Measurements from ENCODE around the gene LMTK2.

Gene LMTK2

GRCh38 chr7:98222533-98223195 lies 116.0 kb downstream of the LMTK2 start:
- DNase-seq, result no peak

GRCh38 chr7:98223351-98223897 lies 116.8 kb downstream of the LMTK2 start:
- DNase-seq, result no peak

GRCh38 chr7:98223898-98224700 lies 117.4 kb downstream of the LMTK2 start:
- no peak for DNase-seq

- DNase-seq, result no peak
These were observed 118.1 kb downstream of the LMTK2 start for GRCh38 chr7:98224701-98225181.

GRCh38 chr7:98225913-98226614 lies 119.4 kb downstream of the LMTK2 start:
- no peak for DNase-seq

- DNase-seq, result no peak
These were observed 121.3 kb downstream of the LMTK2 start for GRCh38 chr7:98227939-98228338.

GRCh38 chr7:98228801-98229200 lies 122.1 kb downstream of the LMTK2 start:
- no peak for DNase-seq

GRCh38 chr7:98229441-98229840 lies 122.8 kb downstream of the LMTK2 start:
- DNase-seq, result no peak

- DNase-seq, result no peak
These were observed 123.5 kb downstream of the LMTK2 start for GRCh38 chr7:98229991-98230745.

- no peak for DNase-seq
These were observed 124.2 kb downstream of the LMTK2 start for GRCh38 chr7:98230746-98231471.

- DNase-seq, result no peak
These were observed 125.0 kb downstream of the LMTK2 start for GRCh38 chr7:98231493-98232262.

- no peak for DNase-seq
These were observed 125.6 kb downstream of the LMTK2 start for GRCh38 chr7:98232263-98232585.

GRCh38 chr7:98232799-98233198 lies 126.1 kb downstream of the LMTK2 start:
- DNase-seq, result no peak

- no peak for DNase-seq
These were observed 126.8 kb downstream of the LMTK2 start for GRCh38 chr7:98233219-98234070.

GRCh38 chr7:98234429-98235147 lies 127.9 kb downstream of the LMTK2 start:
- no peak for DNase-seq

GRCh38 chr7:98235901-98236300 lies 129.2 kb downstream of the LMTK2 start:
- no peak for DNase-seq

- no peak for DNase-seq
These were observed 129.9 kb downstream of the LMTK2 start for GRCh38 chr7:98236355-98237185.

GRCh38 chr7:98238076-98238475 lies 131.4 kb downstream of the LMTK2 start:
- no peak for DNase-seq

GRCh38 chr7:98238976-98239375 lies 132.3 kb downstream of the LMTK2 start:
- DNase-seq, result no peak

Measured in CD4-positive, alpha-beta T cell treated with Interleukin-1 beta for 1 hour (primary cell).